ENCODE data around the gene NLGN4X. TPM values are rescaled to one million over a fixed set of nuclear protein-coding genes. Genes with fewer than 3 reads are reported as not detected.

NLGN4X gene
- total and polyA plus RNA-seq, 9 donors, result 14.7 to 52.8 (median 45.2) TPM

- no peak for TF ChIP-seq POLR2A (IDR thresholded peaks at IDR 0.05)
- TF ChIP-seq EP300 (IDR thresholded peaks at IDR 0.05), result no peak
- TF ChIP-seq CTCF (IDR thresholded peaks at IDR 0.05), result no peak
- intact Hi-C loops (cut with DNase I), result no loop called here
Observed at GRCh38 chrX:6024204-6024603, 204.5 kb downstream of the NLGN4X start.

GRCh38 chrX:6021316-6022091, 207.2 kb downstream of the NLGN4X start:
- peaks cover 1% of the 10 kb centered on the region for H3K4me1 ChIP-seq (ENCODE audit: insufficient read depth)
- intact Hi-C loops (cut with DNase I), result no loop called here
- H3K27ac ChIP-seq, result no peak overlapping the region
- no peaks in the 10 kb centered on the region for H3K36me3 ChIP-seq
- DNase-seq, result peak in 1 of 5 donors; percentile 29
- no peak overlapping the region for H3K4me3 ChIP-seq
- no peaks in the 10 kb centered on the region for H3K27me3 ChIP-seq
- TF ChIP-seq POLR2A (IDR thresholded peaks at IDR 0.05) (no peak), CTCF (IDR thresholded peaks at IDR 0.05) (peak in 1 of 3 donors; percentile 11), EP300 (IDR thresholded peaks at IDR 0.05) (no peak)
- no peaks in the 10 kb centered on the region for H3K9me3 ChIP-seq
- 25 to 29% (median 28%) methylated on average over 4 of the region's 4 CpGs for WGBS, 3 donors

More at GRCh38 chrX:6024204-6024603, 204.5 kb downstream of the NLGN4X start:
- Histone ChIP-seq H3K36me3 (no peaks in the 10 kb centered on the region), H3K4me3 (no peak overlapping the region), H3K4me1 (ENCODE audit: insufficient read depth) (peaks cover 1% of the 10 kb centered on the region), H3K9me3 (no peaks in the 10 kb centered on the region), H3K27ac (no peak overlapping the region), H3K27me3 (no peaks in the 10 kb centered on the region)
- DNase-seq, result no peak
- WGBS, 3 donors, result 82 to 88% (median 86%) methylated on average over 4 of the region's 4 CpGs

- no peak overlapping the region for H3K27ac ChIP-seq
- no peaks in the 10 kb centered on the region for H3K36me3 ChIP-seq
- H3K4me1 ChIP-seq (ENCODE audit: insufficient read depth), result peaks cover 1% of the 10 kb centered on the region
- 77 to 80% (median 79%) methylated on average over 4 of the region's 4 CpGs for WGBS, 3 donors
- no peaks in the 10 kb centered on the region for H3K27me3 ChIP-seq
- H3K4me3 ChIP-seq, result no peak overlapping the region
- no peaks in the 10 kb centered on the region for H3K9me3 ChIP-seq
- no peak for TF ChIP-seq CTCF (IDR thresholded peaks at IDR 0.05)
- TF ChIP-seq EP300 (IDR thresholded peaks at IDR 0.05), result no peak
- no peak for TF ChIP-seq POLR2A (IDR thresholded peaks at IDR 0.05)
- DNase-seq, result no peak
- intact Hi-C loops (cut with DNase I), result no loop called here
Observed at GRCh38 chrX:6019076-6019475, 209.6 kb downstream of the NLGN4X start.

- Histone ChIP-seq H3K4me1 (ENCODE audit: insufficient read depth) (peaks cover 1% of the 10 kb centered on the region), H3K4me3 (no peak overlapping the region), H3K36me3 (no peaks in the 10 kb centered on the region), H3K27ac (no peak overlapping the region), H3K27me3 (no peaks in the 10 kb centered on the region), H3K9me3 (no peaks in the 10 kb centered on the region)
- TF ChIP-seq EP300 (IDR thresholded peaks at IDR 0.05), result no peak
- TF ChIP-seq POLR2A (IDR thresholded peaks at IDR 0.05), result no peak
- no peak for TF ChIP-seq CTCF (IDR thresholded peaks at IDR 0.05)
- no peak for DNase-seq
- intact Hi-C loops (cut with DNase I), result no loop called here
- WGBS, 3 donors, result 77 to 85% (median 79%) methylated on average over 5 of the region's 5 CpGs
Observed at GRCh38 chrX:6015423-6015822, 213.2 kb downstream of the NLGN4X start.
